DMS153 treated with DMSO at 0.1 percent for 48 hours (cell line): ENCODE measurements around the gene ZNF541.

Experiments
- DNase-seq: peaks from one replicate; lab custom pipeline; 2025; ENCODE audit not compliant: unreplicated experiment; lab: John Stamatoyannopoulos, UW

Gene ZNF541

GRCh38 chr19:47573071-47574026 is at the start of gene ZNF541:
Gene ZNF541, minus strand, starts transcription at chr19:47573148. Its CDS starts 17,292 bp downstream, at chr19:47555856.
- DNase-seq = no peak

- no peak for DNase-seq
These were observed 46.8 kb upstream of the ZNF541 start for GRCh38 chr19:47619763-47620162.

GRCh38 chr19:47618771-47619170 is 45.8 kb upstream of the ZNF541 start:
- no peak for DNase-seq

GRCh38 chr19:47615714-47616113 is 42.8 kb upstream of the ZNF541 start:
- no peak for DNase-seq

- no peak for DNase-seq
These were observed 42.3 kb upstream of the ZNF541 start for GRCh38 chr19:47615230-47615629.

- no peak for DNase-seq
These were observed 41.6 kb upstream of the ZNF541 start for GRCh38 chr19:47614559-47614958.

GRCh38 chr19:47614021-47614295 is 41.0 kb upstream of the ZNF541 start:
- no peak for DNase-seq

GRCh38 chr19:47613165-47614020 is 40.4 kb upstream of the ZNF541 start:
- DNase-seq = no peak

- DNase-seq = no peak
These were observed 38.0 kb upstream of the ZNF541 start for GRCh38 chr19:47610902-47611301.

GRCh38 chr19:47609906-47610894 is 37.3 kb upstream of the ZNF541 start:
- peak; percentile 15 for DNase-seq

- DNase-seq = peak; percentile 36
These were observed 36.3 kb upstream of the ZNF541 start, which contains the start of gene BICRA for GRCh38 chr19:47608969-47609905. Gene BICRA, plus strand, starts transcription at chr19:47609134. Its CDS starts 64,441 bp downstream, at chr19:47673575.

GRCh38 chr19:47608074-47608918 is 35.3 kb upstream of the ZNF541 start:
- peak; percentile 63 for DNase-seq

GRCh38 chr19:47607564-47608073 is 34.7 kb upstream of the ZNF541 start:
- DNase-seq = no peak

GRCh38 chr19:47603706-47604565 is 31.0 kb upstream of the ZNF541 start:
- no peak for DNase-seq

- no peak for DNase-seq
These were observed 28.4 kb upstream of the ZNF541 start for GRCh38 chr19:47601180-47601904.

- DNase-seq = peak; percentile 95
These were observed 27.6 kb upstream of the ZNF541 start for GRCh38 chr19:47600246-47601179.
